ENCODE results near the gene C8A. TPM values are rescaled to one million over a fixed set of nuclear protein-coding genes. Genes with fewer than 3 reads are reported as not detected.

Gene C8A
- polyA plus RNA-seq, 1 donor (not counting 4 experiments of a cell fraction or from before 2014, with no cell fraction given): not detected

DNA sequence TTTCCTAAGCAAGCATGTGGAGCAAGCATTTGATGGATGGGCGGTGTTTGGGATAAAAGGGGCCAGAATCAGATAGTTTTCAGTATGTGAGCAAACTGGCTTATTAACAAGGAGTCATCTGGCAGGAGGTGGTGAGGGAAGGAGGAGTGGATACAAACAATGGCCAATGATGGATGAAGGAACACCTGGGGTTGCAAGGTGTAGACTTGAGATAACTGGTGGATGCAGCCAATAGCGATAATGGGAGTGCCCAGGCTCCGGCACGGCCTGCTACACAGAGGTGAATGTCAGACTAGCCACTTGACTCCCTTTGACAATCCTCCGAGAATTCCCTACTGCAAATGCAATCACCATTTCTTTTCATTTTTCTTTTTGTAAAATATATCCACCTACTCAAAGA is 69.5 kb downstream of the C8A start:
- Histone ChIP-seq H3K4me1 (ENCODE audit: control insufficient read depth, extremely low read depth, insufficient read depth, low read length) (no peaks in the 10 kb centered on the region), H3K27me3 (ENCODE audit: control insufficient read depth, extremely low read depth, insufficient read depth, low read length) (no peaks in the 10 kb centered on the region), H3K4me2 (ENCODE audit: control insufficient read depth, extremely low read depth, insufficient read depth, low read depth, low read length) (no peak overlapping the region), H3K36me3 (ENCODE audit: control insufficient read depth in 2 of 2, extremely low read depth in 1 of 2, insufficient read depth in 2 of 2, low read length in 2 of 2) (no peaks in the 10 kb centered on the region), H3K79me2 (ENCODE audit: control insufficient read depth, insufficient read depth, low read length) (no peaks in the 10 kb centered on the region), H4K20me1 (ENCODE audit: control insufficient read depth, extremely low read depth, insufficient read depth, low read length) (no peaks in the 10 kb centered on the region), H3K4me3 (ENCODE audit: control insufficient read depth in 2 of 3, extremely low read depth in 1 of 3, insufficient read depth in 2 of 3, low read depth in 1 of 3, low read length in 3 of 3) (no peak overlapping the region), H3K9me3 (ENCODE audit: control insufficient read depth, low read depth, low read length) (no peaks in the 10 kb centered on the region), H3K9me1 (ENCODE audit: control insufficient read depth, extremely low read depth, insufficient read depth, low read length) (no peaks in the 10 kb centered on the region), H3K27ac (ENCODE audit: control insufficient read depth, insufficient read depth, low read length) (no peak overlapping the region), H3K9ac (ENCODE audit: control insufficient read depth, extremely low read depth, insufficient read depth, low read length) (no peak overlapping the region), H2AFZ (ENCODE audit: control insufficient read depth, low read length) (no peak overlapping the region)
- no peak for TF ChIP-seq EZH2 (IDR thresholded peaks at IDR 0.05; ENCODE audit: low read length)
- DNase-seq (ENCODE audit: low read depth, low spot score) (no peak), FAIRE-seq (no peak)
- dilution Hi-C loops (cut with MboI; ENCODE audit: extremely low pct_ligation_motif_present, low sequenced_read_pairs): no loop called here

- no peaks in the 10 kb centered on the region for H4K20me1 ChIP-seq (ENCODE audit: control insufficient read depth, extremely low read depth, insufficient read depth, low read length)
- FAIRE-seq (no peak), DNase-seq (ENCODE audit: low read depth, low spot score) (no peak)
- H3K4me3 ChIP-seq (ENCODE audit: control insufficient read depth in 2 of 3, extremely low read depth in 1 of 3, insufficient read depth in 2 of 3, low read depth in 1 of 3, low read length in 3 of 3): no peak overlapping the region
- no peak overlapping the region for H3K9ac ChIP-seq (ENCODE audit: control insufficient read depth, extremely low read depth, insufficient read depth, low read length)
- no peaks in the 10 kb centered on the region for H3K4me1 ChIP-seq (ENCODE audit: control insufficient read depth, extremely low read depth, insufficient read depth, low read length)
- H3K9me3 ChIP-seq (ENCODE audit: control insufficient read depth, low read depth, low read length): no peaks in the 10 kb centered on the region
- no peak for TF ChIP-seq EZH2 (IDR thresholded peaks at IDR 0.05; ENCODE audit: low read length)
- TF ChIP-seq, protein P1, sequence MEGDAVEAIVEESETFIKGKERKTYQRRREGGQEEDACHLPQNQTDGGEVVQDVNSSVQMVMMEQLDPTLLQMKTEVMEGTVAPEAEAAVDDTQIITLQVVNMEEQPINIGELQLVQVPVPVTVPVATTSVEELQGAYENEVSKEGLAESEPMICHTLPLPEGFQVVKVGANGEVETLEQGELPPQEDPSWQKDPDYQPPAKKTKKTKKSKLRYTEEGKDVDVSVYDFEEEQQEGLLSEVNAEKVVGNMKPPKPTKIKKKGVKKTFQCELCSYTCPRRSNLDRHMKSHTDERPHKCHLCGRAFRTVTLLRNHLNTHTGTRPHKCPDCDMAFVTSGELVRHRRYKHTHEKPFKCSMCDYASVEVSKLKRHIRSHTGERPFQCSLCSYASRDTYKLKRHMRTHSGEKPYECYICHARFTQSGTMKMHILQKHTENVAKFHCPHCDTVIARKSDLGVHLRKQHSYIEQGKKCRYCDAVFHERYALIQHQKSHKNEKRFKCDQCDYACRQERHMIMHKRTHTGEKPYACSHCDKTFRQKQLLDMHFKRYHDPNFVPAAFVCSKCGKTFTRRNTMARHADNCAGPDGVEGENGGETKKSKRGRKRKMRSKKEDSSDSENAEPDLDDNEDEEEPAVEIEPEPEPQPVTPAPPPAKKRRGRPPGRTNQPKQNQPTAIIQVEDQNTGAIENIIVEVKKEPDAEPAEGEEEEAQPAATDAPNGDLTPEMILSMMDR (optimal IDR thresholded peaks at IDR 0.05 in 1 of 3, IDR thresholded peaks at IDR 0.05 in 1 of 3, conservative IDR thresholded peaks at IDR 0.05 in 1 of 3; ENCODE audit: extremely low read depth in 1 of 3, insufficient read depth in 2 of 3, low read length in 3 of 3): no peak
- H3K79me2 ChIP-seq (ENCODE audit: control insufficient read depth, insufficient read depth, low read length): no peaks in the 10 kb centered on the region
- no peaks in the 10 kb centered on the region for H3K36me3 ChIP-seq (ENCODE audit: control insufficient read depth in 2 of 2, extremely low read depth in 1 of 2, insufficient read depth in 2 of 2, low read length in 2 of 2)
- no peak overlapping the region for H3K27ac ChIP-seq (ENCODE audit: control insufficient read depth, insufficient read depth, low read length)
- no peaks in the 10 kb centered on the region for H3K9me1 ChIP-seq (ENCODE audit: control insufficient read depth, extremely low read depth, insufficient read depth, low read length)
- no peak overlapping the region for H2AFZ ChIP-seq (ENCODE audit: control insufficient read depth, low read length)
- dilution Hi-C loops (cut with MboI; ENCODE audit: extremely low pct_ligation_motif_present, low sequenced_read_pairs): no loop called here
- no peaks in the 10 kb centered on the region for H3K27me3 ChIP-seq (ENCODE audit: control insufficient read depth, extremely low read depth, insufficient read depth, low read length)
- no peak overlapping the region for H3K4me2 ChIP-seq (ENCODE audit: control insufficient read depth, extremely low read depth, insufficient read depth, low read depth, low read length)
Observed at GRCh38 chr1:56925193-56925592, 70.6 kb downstream of the C8A start.

GRCh38 chr1:56927171-56927570 is 72.6 kb downstream of the C8A start:
- Histone ChIP-seq H3K9me3 (ENCODE audit: control insufficient read depth, low read depth, low read length) (no peaks in the 10 kb centered on the region), H3K27me3 (ENCODE audit: control insufficient read depth, extremely low read depth, insufficient read depth, low read length) (no peaks in the 10 kb centered on the region), H3K79me2 (ENCODE audit: control insufficient read depth, insufficient read depth, low read length) (no peaks in the 10 kb centered on the region), H3K9ac (ENCODE audit: control insufficient read depth, extremely low read depth, insufficient read depth, low read length) (no peak overlapping the region), H4K20me1 (ENCODE audit: control insufficient read depth, extremely low read depth, insufficient read depth, low read length) (no peaks in the 10 kb centered on the region), H2AFZ (ENCODE audit: control insufficient read depth, low read length) (no peak overlapping the region), H3K27ac (ENCODE audit: control insufficient read depth, insufficient read depth, low read length) (no peak overlapping the region), H3K4me3 (ENCODE audit: control insufficient read depth in 2 of 3, extremely low read depth in 1 of 3, insufficient read depth in 2 of 3, low read depth in 1 of 3, low read length in 3 of 3) (no peak overlapping the region), H3K4me1 (ENCODE audit: control insufficient read depth, extremely low read depth, insufficient read depth, low read length) (no peaks in the 10 kb centered on the region), H3K4me2 (ENCODE audit: control insufficient read depth, extremely low read depth, insufficient read depth, low read depth, low read length) (no peak overlapping the region), H3K36me3 (ENCODE audit: control insufficient read depth in 2 of 2, extremely low read depth in 1 of 2, insufficient read depth in 2 of 2, low read length in 2 of 2) (no peaks in the 10 kb centered on the region), H3K9me1 (ENCODE audit: control insufficient read depth, extremely low read depth, insufficient read depth, low read length) (no peaks in the 10 kb centered on the region)
- DNase-seq (ENCODE audit: low read depth, low spot score) (no peak), FAIRE-seq (no peak)
- no peak for TF ChIP-seq EZH2 (IDR thresholded peaks at IDR 0.05; ENCODE audit: low read length)
- TF ChIP-seq, protein P1 (optimal IDR thresholded peaks at IDR 0.05 in 1 of 3, IDR thresholded peaks at IDR 0.05 in 1 of 3, conservative IDR thresholded peaks at IDR 0.05 in 1 of 3; ENCODE audit: extremely low read depth in 1 of 3, insufficient read depth in 2 of 3, low read length in 3 of 3): no peak
- dilution Hi-C loops (cut with MboI; ENCODE audit: extremely low pct_ligation_motif_present, low sequenced_read_pairs): no loop called here

Measured in keratinocyte (primary cell).